HEK293 (cell line): Measurements from ENCODE around the gene CCAR1.
A peak's percentile ranks its signal among the peaks of the same experiment; 100 is the strongest.

ENCODE experiments used
- CTCF ChIA-PET: fragments of 350-600 bp; formaldehyde crosslinking; extraction: SDS; loops from one replicate; lab custom pipeline; 2021; ENCODE audit warnings: antibody characterized with exemption; lab: Yijun Ruan, JAX
- POLR2A ChIA-PET: fragments of 300-600 bp; formaldehyde crosslinking; extraction: SDS; loops from one replicate; lab custom pipeline; 2020; ENCODE audit warnings: antibody characterized with exemption, inconsistent platforms; lab: Yijun Ruan, JAX
- H3K27ac ChIP-seq: fragments of 200-500 bp; sonication (Bioruptor generic); 2 replicates; pipeline ENCODE4 v1.5.1; 2014; ENCODE audit warnings: low read depth, low read length, control low read depth, inconsistent platforms; ENCODE audit errors: extremely low read depth
- H3K36me3 ChIP-seq, 2 experiments: fragments of 200-500 bp in 1 of 2; sonication (Bioruptor generic) in 1 of 2; 1 replicate in 1 of 2; 2 replicates in 1 of 2; pipeline ENCODE4 v1.5.1; 2014 to 2017; ENCODE audit warnings: inconsistent platforms in 2 of 2, low read length in 2 of 2; ENCODE audit not compliant: control insufficient read depth in 2 of 2, insufficient read depth in 1 of 2
- H3K4me1 ChIP-seq: fragments of 200-500 bp; sonication (Bioruptor generic); 2 replicates; pipeline ENCODE4 v1.5.1; 2014; ENCODE audit warnings: mild to moderate bottlenecking, low read length, inconsistent platforms; ENCODE audit not compliant: control insufficient read depth, insufficient read depth
- H3K4me3 ChIP-seq: 2 replicates; pipeline ENCODE4 v1.5.1; 2011; ENCODE audit warnings: low read depth, mild to moderate bottlenecking, control low read depth, low read length, moderate library complexity
- H3K9me3 ChIP-seq: fragments of 200-500 bp; sonication (Bioruptor generic); 2 replicates; pipeline ENCODE4 v1.5.1; 2014; ENCODE audit warnings: low read depth, low read length, inconsistent platforms; ENCODE audit not compliant: control insufficient read depth, insufficient read depth
- GLI2 ChIP-seq: fragments of 450-650 bp; formaldehyde crosslinking; IDR thresholded peaks from 2 replicates; pipeline ENCODE4; 2017; ENCODE audit warnings: missing biosample characterization, missing genetic modification characterization, low read depth, borderline replicate concordance
- GLIS1 ChIP-seq: fragments of 450-650 bp; formaldehyde crosslinking; IDR thresholded peaks from 2 replicates; pipeline ENCODE4 v1.5.1; 2016; ENCODE audit warnings: missing biosample characterization, missing genetic modification characterization
- ZBTB17 ChIP-seq: fragments of 450-650 bp; formaldehyde crosslinking; IDR thresholded peaks from 2 replicates; pipeline ENCODE4 v1.5.1; 2016; ENCODE audit warnings: missing biosample characterization, missing genetic modification characterization
- ZBTB48 ChIP-seq: fragments of 450-650 bp; formaldehyde crosslinking; IDR thresholded peaks from 2 replicates; pipeline ENCODE4 v1.5.1; 2016; ENCODE audit warnings: missing biosample characterization, missing genetic modification characterization
- ZIC2 ChIP-seq: fragments of 450-650 bp; formaldehyde crosslinking; IDR thresholded peaks from 2 replicates; pipeline ENCODE4 v1.5.1; 2016; ENCODE audit warnings: missing biosample characterization, missing genetic modification characterization
- ZNF10 ChIP-seq: fragments of 450-650 bp; formaldehyde crosslinking; IDR thresholded peaks from 2 replicates; pipeline ENCODE4 v1.5.1; 2017; ENCODE audit warnings: missing biosample characterization, missing genetic modification characterization
- ZNF169 ChIP-seq: fragments of 450-650 bp; formaldehyde crosslinking; IDR thresholded peaks from 2 replicates; pipeline ENCODE4 v1.5.1; 2016; ENCODE audit warnings: missing biosample characterization, missing genetic modification characterization
- ZNF2 ChIP-seq: fragments of 450-650 bp; formaldehyde crosslinking; IDR thresholded peaks from 2 replicates; pipeline ENCODE4 v1.5.1; 2016; ENCODE audit warnings: missing biosample characterization, missing genetic modification characterization
- ZNF211 ChIP-seq: fragments of 450-650 bp; formaldehyde crosslinking; IDR thresholded peaks from 2 replicates; pipeline ENCODE4 v1.5.1; 2016; ENCODE audit warnings: low read depth, missing biosample characterization, missing genetic modification characterization
- ZNF223 ChIP-seq: fragments of 450-650 bp; formaldehyde crosslinking; IDR thresholded peaks from 2 replicates; pipeline ENCODE4 v1.5.1; 2016; ENCODE audit warnings: missing biosample characterization, missing genetic modification characterization
- ZNF23 ChIP-seq: fragments of 450-650 bp; formaldehyde crosslinking; IDR thresholded peaks from 2 replicates; pipeline ENCODE4 v1.5.1; 2016; ENCODE audit warnings: missing biosample characterization, missing genetic modification characterization, borderline replicate concordance
- ZNF335 ChIP-seq: fragments of 450-650 bp; formaldehyde crosslinking; conservative IDR thresholded peaks from 2 replicates; pipeline ENCODE4 v1.5.1; 2016; ENCODE audit warnings: missing biosample characterization, missing genetic modification characterization
- ZNF391 ChIP-seq: fragments of 450-650 bp; formaldehyde crosslinking; IDR thresholded peaks from 2 replicates; pipeline ENCODE4 v1.5.1; 2016; ENCODE audit warnings: low read depth, missing biosample characterization, missing genetic modification characterization, borderline replicate concordance
- ZNF514 ChIP-seq: fragments of 450-650 bp; formaldehyde crosslinking; IDR thresholded peaks from 2 replicates; pipeline ENCODE4 v1.5.1; 2016; ENCODE audit warnings: missing biosample characterization, missing genetic modification characterization
- ZNF544 ChIP-seq: fragments of 450-650 bp; formaldehyde crosslinking; IDR thresholded peaks from 2 replicates; pipeline ENCODE4 v1.5.0; 2017; ENCODE audit warnings: missing biosample characterization, missing genetic modification characterization
- ZNF548 ChIP-seq: fragments of 450-650 bp; formaldehyde crosslinking; IDR thresholded peaks from 2 replicates; pipeline ENCODE4 v1.5.1; 2016; ENCODE audit warnings: missing biosample characterization, missing genetic modification characterization
- ZNF623 ChIP-seq: fragments of 450-650 bp; formaldehyde crosslinking; IDR thresholded peaks from 2 replicates; pipeline ENCODE4 v1.5.1; 2016; ENCODE audit warnings: missing biosample characterization, missing genetic modification characterization
- ZNF830 ChIP-seq: fragments of 450-650 bp; IDR thresholded peaks from 2 replicates; pipeline ENCODE4 v1.5.0; 2018; ENCODE audit warnings: missing biosample characterization, missing genetic modification characterization, low read depth, mild to moderate bottlenecking, moderate library complexity
- ZNF837 ChIP-seq: fragments of 450-650 bp; formaldehyde crosslinking; IDR thresholded peaks from 2 replicates; pipeline ENCODE4 v1.5.1; 2016; ENCODE audit warnings: missing biosample characterization, missing genetic modification characterization
- TF ChIP-seq, protein P1 (sequence below): fragments of 450-650 bp; formaldehyde crosslinking; IDR thresholded peaks from 2 replicates; pipeline ENCODE4 v1.5.1; 2016; ENCODE audit warnings: missing biosample characterization, missing genetic modification characterization
- TF ChIP-seq, protein P2 (sequence below): fragments of 450-650 bp; formaldehyde crosslinking; optimal IDR thresholded peaks from 2 replicates; pipeline ENCODE3; 2016; ENCODE audit warnings: missing biosample characterization, mild to moderate bottlenecking, missing genetic modification characterization
- TF ChIP-seq, protein P3 (sequence below): fragments of 450-650 bp; formaldehyde crosslinking; IDR thresholded peaks from 2 replicates; pipeline ENCODE4 v1.5.1; 2016; ENCODE audit warnings: missing biosample characterization, missing genetic modification characterization
- TF ChIP-seq, protein P4 (sequence below): fragments of 450-650 bp; formaldehyde crosslinking; IDR thresholded peaks from 2 replicates; pipeline ENCODE4 v1.5.1; 2016; ENCODE audit warnings: missing biosample characterization, missing genetic modification characterization, borderline replicate concordance
- TF ChIP-seq, protein P5 (sequence below): fragments of 450-650 bp; formaldehyde crosslinking; IDR thresholded peaks from 2 replicates; pipeline ENCODE4 v1.5.1; 2016; ENCODE audit warnings: missing biosample characterization, missing genetic modification characterization
- TF ChIP-seq, protein P6 (sequence below): fragments of 450-650 bp; formaldehyde crosslinking; IDR thresholded peaks from 2 replicates; pipeline ENCODE4 v1.5.1; 2016; ENCODE audit warnings: missing biosample characterization, missing genetic modification characterization

CCAR1 gene

DNA sequence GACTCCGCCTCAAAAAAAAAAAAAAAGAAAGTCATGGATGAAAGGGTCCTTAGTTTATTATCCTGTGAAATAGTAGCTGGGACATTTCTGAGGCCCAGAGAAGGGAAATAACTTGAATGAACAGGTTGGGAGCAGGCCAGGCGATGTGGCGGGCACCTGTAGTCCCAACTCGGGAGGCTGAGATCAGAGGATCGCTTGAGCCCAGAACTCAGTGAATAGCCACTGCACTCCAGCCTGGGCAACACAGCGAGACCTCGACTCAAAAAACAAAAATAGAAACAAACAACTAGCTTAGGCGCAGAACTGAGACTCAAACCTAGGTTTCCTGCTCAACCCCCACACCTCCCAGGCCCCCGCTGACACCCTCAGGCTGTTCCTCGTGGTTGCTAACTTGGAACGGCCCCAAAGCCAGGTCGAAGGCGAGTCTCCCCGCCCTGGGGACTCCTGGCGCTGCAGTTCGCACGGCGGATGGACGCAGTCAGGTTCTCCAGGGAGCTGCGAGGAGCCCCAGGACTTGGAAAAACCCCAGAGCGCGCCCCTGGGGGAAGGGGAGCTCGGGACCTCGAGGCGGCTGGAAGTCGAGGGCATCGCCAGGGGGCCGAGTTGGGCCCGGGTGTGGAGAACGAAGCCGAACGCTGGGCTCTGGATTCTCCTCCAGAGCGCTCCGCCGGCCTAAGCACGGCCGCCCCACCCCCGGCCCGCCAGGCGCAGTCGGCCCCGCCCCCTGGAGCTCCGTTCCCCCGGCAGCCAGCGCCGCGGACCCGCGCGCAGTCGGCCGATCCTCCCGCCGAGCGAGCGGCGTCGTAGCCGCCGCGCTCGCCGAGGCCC lies 105.9 kb downstream of the CCAR1 start, which contains the start of gene STOX1:
Gene STOX1, plus strand, starts transcription at position 768 of the 828 bp plus-strand sequence. CDS start 93 bp downstream, outside the sequence.
- POLR2A ChIA-PET, result interaction anchor here (0.5 to 2.4 kb wide), 22 partner anchors 8 to 505 kb away, joined by 3 to 14 read pairs (median 4); partner anchors contain the start of genes DDX50, HNRNPH3 and TET1
- Histone ChIP-seq H3K27ac (peak within 1 kb of the TSS; percentile 84), H3K36me3 (no peaks in the 10 kb centered on the region)
- TF ChIP-seq ZNF830 (tag by site-specific recombination) (no peak), ZIC2 (tag by site-specific recombination) (peak; percentile 87), ZBTB48 (tag by site-specific recombination) (peak; percentile 57; the same call in 1 of the 2 replicates), ZNF335 (tag by site-specific recombination) (peak; percentile 98), GLI2 (tag by site-specific recombination) (no peak), ZNF223 (tag by site-specific recombination) (no peak), ZNF211 (tag by site-specific recombination) (no peak), ZNF548 (tag by site-specific recombination) (no peak), ZNF10 (tag by site-specific recombination) (no peak), ZBTB17 (tag by site-specific recombination) (peak; percentile 79), ZNF837 (tag by site-specific recombination) (no peak), ZNF23 (tag by site-specific recombination) (no peak), ZNF514 (tag by site-specific recombination) (no peak), ZNF391 (tag by site-specific recombination) (no peak), ZNF2 (tag by site-specific recombination) (peak; percentile 87), GLIS1 (tag by site-specific recombination) (peak; percentile 90), ZNF169 (no peak), ZNF544 (tag by site-specific recombination) (no peak), ZNF623 (tag by site-specific recombination) (0 out of 2 replicates have a peak, but pooled peaks have one; percentile 6)
- TF ChIP-seq, protein P1, sequence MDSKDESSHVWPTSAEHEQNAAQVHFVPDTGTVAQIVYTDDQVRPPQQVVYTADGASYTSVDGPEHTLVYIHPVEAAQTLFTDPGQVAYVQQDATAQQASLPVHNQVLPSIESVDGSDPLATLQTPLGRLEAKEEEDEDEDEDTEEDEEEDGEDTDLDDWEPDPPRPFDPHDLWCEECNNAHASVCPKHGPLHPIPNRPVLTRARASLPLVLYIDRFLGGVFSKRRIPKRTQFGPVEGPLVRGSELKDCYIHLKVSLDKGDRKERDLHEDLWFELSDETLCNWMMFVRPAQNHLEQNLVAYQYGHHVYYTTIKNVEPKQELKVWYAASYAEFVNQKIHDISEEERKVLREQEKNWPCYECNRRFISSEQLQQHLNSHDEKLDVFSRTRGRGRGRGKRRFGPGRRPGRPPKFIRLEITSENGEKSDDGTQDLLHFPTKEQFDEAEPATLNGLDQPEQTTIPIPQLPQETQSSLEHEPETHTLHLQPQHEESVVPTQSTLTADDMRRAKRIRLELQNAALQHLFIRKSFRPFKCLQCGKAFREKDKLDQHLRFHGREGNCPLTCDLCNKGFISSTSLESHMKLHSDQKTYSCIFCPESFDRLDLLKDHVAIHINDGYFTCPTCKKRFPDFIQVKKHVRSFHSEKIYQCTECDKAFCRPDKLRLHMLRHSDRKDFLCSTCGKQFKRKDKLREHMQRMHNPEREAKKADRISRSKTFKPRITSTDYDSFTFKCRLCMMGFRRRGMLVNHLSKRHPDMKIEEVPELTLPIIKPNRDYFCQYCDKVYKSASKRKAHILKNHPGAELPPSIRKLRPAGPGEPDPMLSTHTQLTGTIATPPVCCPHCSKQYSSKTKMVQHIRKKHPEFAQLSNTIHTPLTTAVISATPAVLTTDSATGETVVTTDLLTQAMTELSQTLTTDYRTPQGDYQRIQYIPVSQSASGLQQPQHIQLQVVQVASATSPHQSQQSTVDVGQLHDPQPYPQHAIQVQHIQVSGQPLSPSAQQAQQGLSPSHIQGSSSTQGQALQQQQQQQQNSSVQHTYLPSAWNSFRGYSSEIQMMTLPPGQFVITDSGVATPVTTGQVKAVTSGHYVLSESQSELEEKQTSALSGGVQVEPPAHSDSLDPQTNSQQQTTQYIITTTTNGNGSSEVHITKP (tag by site-specific recombination), result peak; percentile 74
- TF ChIP-seq, protein P2, sequence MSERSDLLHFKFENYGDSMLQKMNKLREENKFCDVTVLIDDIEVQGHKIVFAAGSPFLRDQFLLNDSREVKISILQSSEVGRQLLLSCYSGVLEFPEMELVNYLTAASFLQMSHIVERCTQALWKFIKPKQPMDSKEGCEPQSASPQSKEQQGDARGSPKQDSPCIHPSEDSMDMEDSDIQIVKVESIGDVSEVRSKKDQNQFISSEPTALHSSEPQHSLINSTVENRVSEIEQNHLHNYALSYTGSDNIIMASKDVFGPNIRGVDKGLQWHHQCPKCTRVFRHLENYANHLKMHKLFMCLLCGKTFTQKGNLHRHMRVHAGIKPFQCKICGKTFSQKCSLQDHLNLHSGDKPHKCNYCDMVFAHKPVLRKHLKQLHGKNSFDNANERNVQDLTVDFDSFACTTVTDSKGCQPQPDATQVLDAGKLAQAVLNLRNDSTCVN (tag by site-specific recombination), result peak; percentile 63
- TF ChIP-seq, protein P3, sequence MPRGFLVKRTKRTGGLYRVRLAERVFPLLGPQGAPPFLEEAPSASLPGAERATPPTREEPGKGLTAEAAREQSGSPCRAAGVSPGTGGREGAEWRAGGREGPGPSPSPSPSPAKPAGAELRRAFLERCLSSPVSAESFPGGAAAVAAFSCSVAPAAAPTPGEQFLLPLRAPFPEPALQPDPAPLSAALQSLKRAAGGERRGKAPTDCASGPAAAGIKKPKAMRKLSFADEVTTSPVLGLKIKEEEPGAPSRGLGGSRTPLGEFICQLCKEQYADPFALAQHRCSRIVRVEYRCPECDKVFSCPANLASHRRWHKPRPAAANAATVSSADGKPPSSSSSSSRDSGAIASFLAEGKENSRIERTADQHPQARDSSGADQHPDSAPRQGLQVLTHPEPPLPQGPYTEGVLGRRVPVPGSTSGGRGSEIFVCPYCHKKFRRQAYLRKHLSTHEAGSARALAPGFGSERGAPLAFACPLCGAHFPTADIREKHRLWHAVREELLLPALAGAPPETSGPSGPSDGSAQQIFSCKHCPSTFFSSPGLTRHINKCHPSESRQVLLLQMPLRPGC (tag by site-specific recombination), result 0 out of 2 replicates have a peak, but pooled peaks have one; percentile 8
- TF ChIP-seq, protein P4, sequence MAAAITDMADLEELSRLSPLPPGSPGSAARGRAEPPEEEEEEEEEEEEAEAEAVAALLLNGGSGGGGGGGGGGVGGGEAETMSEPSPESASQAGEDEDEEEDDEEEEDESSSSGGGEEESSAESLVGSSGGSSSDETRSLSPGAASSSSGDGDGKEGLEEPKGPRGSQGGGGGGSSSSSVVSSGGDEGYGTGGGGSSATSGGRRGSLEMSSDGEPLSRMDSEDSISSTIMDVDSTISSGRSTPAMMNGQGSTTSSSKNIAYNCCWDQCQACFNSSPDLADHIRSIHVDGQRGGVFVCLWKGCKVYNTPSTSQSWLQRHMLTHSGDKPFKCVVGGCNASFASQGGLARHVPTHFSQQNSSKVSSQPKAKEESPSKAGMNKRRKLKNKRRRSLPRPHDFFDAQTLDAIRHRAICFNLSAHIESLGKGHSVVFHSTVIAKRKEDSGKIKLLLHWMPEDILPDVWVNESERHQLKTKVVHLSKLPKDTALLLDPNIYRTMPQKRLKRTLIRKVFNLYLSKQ (tag by site-specific recombination), result no peak
- TF ChIP-seq, protein P5, sequence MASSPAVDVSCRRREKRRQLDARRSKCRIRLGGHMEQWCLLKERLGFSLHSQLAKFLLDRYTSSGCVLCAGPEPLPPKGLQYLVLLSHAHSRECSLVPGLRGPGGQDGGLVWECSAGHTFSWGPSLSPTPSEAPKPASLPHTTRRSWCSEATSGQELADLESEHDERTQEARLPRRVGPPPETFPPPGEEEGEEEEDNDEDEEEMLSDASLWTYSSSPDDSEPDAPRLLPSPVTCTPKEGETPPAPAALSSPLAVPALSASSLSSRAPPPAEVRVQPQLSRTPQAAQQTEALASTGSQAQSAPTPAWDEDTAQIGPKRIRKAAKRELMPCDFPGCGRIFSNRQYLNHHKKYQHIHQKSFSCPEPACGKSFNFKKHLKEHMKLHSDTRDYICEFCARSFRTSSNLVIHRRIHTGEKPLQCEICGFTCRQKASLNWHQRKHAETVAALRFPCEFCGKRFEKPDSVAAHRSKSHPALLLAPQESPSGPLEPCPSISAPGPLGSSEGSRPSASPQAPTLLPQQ (tag by site-specific recombination), result 0 out of 2 replicates have a peak, but pooled peaks have one; percentile 57
- TF ChIP-seq, protein P6, sequence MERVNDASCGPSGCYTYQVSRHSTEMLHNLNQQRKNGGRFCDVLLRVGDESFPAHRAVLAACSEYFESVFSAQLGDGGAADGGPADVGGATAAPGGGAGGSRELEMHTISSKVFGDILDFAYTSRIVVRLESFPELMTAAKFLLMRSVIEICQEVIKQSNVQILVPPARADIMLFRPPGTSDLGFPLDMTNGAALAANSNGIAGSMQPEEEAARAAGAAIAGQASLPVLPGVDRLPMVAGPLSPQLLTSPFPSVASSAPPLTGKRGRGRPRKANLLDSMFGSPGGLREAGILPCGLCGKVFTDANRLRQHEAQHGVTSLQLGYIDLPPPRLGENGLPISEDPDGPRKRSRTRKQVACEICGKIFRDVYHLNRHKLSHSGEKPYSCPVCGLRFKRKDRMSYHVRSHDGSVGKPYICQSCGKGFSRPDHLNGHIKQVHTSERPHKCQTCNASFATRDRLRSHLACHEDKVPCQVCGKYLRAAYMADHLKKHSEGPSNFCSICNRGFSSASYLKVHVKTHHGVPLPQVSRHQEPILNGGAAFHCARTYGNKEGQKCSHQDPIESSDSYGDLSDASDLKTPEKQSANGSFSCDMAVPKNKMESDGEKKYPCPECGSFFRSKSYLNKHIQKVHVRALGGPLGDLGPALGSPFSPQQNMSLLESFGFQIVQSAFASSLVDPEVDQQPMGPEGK (tag by site-specific recombination), result peak; percentile 80

More for the DNA sequence above, 105.9 kb downstream of the CCAR1 start, which contains the start of gene STOX1:
- CTCF ChIA-PET, result interaction anchor here (0.6 to 1.2 kb wide), 7 partner anchors 13 to 626 kb away, joined by 3 to 4 read pairs (median 3); no protein-coding TSS in a partner anchor
- Histone ChIP-seq H3K4me3 (peak within 1 kb of the TSS; percentile 63), H3K4me1 (peaks cover 3% of the 10 kb centered on the region; the same call in 1 of the 2 replicates), H3K9me3 (no peaks in the 10 kb centered on the region)
